Lower leg skin (tissue), 3 donors: Measurements from ENCODE around the gene AAR2.

ENCODE experiments used
- POLR2A ChIP-seq, 2 donors: fragments of 450-650 bp; IDR thresholded peaks; one replicate each; pipeline ENCODE4 v1.6.1; 2016 to 2017; ENCODE audit warnings: antibody characterized with exemption in 2 of 2, mild to moderate bottlenecking in 1 of 2, moderate library complexity in 1 of 2
- TF ChIP-seq, protein P1 (sequence below), 3 donors: fragments of 450-650 bp; IDR thresholded peaks; one replicate each; pipeline ENCODE4 v1.5.1; 2016; ENCODE audit warnings: antibody characterized with exemption in 3 of 3, mild to moderate bottlenecking in 3 of 3, moderate library complexity in 2 of 3

DNA sequence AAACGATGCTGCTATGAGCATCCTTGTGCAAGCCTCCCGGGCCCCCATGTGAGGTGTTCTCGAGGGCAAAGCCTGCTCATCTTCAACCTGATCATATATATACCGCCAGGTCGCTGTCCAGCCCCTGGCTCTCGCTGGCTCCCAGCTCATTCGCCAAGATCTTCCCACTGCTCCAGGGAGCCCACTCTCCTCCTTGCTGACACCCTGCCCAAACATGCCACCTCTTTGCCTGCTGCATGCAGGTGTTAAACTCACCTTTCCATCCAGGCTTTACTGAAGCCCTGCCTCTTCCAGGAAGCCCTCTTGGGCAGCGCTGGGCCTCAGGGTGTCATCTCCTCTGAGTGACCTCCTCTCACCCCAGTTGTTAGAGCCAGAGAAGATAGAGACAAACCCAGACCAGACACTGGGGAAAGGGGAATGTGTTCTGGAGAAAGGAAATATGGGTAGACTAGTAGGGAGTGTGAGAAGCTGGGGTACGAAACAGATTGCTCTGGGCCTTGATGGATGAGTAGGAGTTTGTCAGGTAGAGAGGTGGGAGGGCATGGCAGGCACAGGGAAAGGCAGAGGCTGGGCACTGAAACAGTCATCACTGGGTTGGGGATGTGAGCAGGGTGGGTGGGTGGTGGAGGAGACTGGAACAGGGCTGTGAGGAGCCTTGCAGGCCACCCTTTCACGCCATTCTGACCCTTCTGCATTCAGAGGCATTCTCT lies 68.7 kb downstream of the AAR2 start:
- no peak for TF ChIP-seq POLR2A (IDR thresholded peaks at IDR 0.05)
- TF ChIP-seq, protein P1, sequence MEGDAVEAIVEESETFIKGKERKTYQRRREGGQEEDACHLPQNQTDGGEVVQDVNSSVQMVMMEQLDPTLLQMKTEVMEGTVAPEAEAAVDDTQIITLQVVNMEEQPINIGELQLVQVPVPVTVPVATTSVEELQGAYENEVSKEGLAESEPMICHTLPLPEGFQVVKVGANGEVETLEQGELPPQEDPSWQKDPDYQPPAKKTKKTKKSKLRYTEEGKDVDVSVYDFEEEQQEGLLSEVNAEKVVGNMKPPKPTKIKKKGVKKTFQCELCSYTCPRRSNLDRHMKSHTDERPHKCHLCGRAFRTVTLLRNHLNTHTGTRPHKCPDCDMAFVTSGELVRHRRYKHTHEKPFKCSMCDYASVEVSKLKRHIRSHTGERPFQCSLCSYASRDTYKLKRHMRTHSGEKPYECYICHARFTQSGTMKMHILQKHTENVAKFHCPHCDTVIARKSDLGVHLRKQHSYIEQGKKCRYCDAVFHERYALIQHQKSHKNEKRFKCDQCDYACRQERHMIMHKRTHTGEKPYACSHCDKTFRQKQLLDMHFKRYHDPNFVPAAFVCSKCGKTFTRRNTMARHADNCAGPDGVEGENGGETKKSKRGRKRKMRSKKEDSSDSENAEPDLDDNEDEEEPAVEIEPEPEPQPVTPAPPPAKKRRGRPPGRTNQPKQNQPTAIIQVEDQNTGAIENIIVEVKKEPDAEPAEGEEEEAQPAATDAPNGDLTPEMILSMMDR (IDR thresholded peaks at IDR 0.05): no peak
